AG04449 (cell line): ENCODE results near the gene P3H2.

Experiments used
- CTCF ChIA-PET: fragments of 350-600 bp; formaldehyde crosslinking; extraction: SDS; loops from one replicate; lab custom pipeline; 2021; ENCODE audit warnings: antibody characterized with exemption; lab: Yijun Ruan, JAX
- POLR2A ChIA-PET: fragments of 400-600, 350-600 bp; formaldehyde crosslinking; extraction: SDS; loops from one replicate; lab custom pipeline; 2020; ENCODE audit warnings: antibody characterized with exemption, inconsistent platforms; lab: Yijun Ruan, JAX
- DNase-seq: peaks from one replicate; pipeline ENCODE4 v3.0.0-alpha.2; 2010; ENCODE audit warnings: low read depth, low spot score
- H3K4me3 ChIP-seq: 2 replicates; pipeline ENCODE4 v1.5.1; 2011; ENCODE audit warnings: low read depth, mild to moderate bottlenecking, control low read depth, low read length
- CTCF ChIP-seq: IDR thresholded peaks from one replicate; pipeline ENCODE4 v1.5.1; 2011; ENCODE audit warnings: mild to moderate bottlenecking, moderate library complexity, low read length, control low read depth, inconsistent platforms; ENCODE audit not compliant: insufficient read depth; ENCODE audit errors: missing control alignments

Gene P3H2

DNA sequence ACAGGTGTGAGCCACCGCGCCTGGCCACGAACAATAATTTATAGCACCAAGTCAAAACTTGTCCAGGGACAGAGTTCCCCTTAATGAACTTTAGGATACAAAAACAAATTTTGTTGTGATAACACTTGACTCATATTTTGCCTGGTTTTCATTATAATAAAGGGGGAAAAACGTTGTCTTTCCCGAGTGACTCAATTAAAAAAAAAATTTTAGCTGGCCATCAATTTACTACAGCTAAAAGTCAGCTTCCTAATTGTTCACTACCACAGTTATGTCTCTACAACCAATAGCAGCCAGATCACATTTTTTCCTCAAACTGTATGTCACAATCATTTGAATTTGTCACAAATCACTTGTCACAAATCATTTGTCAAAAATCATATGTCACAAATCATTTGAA is 116.0 kb downstream of the P3H2 start:
- H3K4me3 ChIP-seq = no peak overlapping the region
- POLR2A ChIA-PET = interaction anchor here (0.7 kb wide), 1 partner anchor 24 kb away, joined by 3 read pairs; no protein-coding TSS in a partner anchor
- TF ChIP-seq CTCF = no peak
- CTCF ChIA-PET = interaction anchor here (0.9 to 2.2 kb wide), 5 partner anchors 10 to 117 kb away, joined by 3 to 7 read pairs (median 4); no protein-coding TSS in a partner anchor
- no peak for DNase-seq

DNA sequence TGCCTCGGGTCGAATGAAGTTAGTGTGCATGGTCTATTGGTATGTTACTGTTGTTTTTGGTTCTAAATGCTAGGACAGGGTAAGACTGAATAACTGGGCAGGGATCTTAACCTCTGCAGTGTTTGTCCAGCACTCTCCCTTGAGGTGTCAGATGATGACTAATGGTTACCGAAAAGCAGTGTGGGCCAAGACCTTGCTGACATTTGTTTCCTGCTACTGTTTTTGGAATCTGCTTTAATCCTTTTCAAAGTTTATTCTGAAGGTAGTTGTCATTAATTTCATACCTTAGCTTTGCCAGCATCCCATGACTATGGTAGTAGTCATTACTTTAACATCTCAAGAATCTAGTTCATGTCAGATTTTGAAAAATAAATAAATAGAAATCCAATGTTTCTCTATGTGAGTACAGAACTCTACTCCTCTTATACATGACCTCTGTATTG is 117.0 kb downstream of the P3H2 start:
- peak; percentile 57 for DNase-seq
- POLR2A ChIA-PET = interaction anchor here (0.7 to 0.9 kb wide), 2 partner anchors 65 to 89 kb away, joined by 3 to 4 read pairs; no protein-coding TSS in a partner anchor
- CTCF ChIA-PET = interaction anchor here (1.2 to 1.6 kb wide), 2 partner anchors 36 to 118 kb away, joined by 4 to 6 read pairs; no protein-coding TSS in a partner anchor
- no peak for TF ChIP-seq CTCF
- no peak overlapping the region for H3K4me3 ChIP-seq

DNA sequence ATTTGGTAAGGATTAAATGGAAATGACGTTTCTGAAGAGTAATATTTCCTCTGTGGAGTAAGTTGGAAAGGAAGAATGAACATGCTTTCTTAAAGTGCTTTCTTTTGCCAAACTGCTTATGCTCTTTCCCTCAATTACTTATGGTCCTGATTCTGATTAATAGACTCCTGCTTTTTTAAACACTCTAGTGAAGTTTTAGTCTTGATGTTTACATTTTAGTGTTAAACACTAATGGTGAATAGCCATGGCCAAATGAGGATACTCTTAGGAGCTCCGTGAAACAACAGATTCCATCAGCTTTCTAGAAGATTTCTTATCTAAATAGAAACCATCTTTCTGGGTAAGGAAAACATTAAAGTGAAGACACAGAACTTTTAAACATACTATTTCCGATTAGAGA is 117.6 kb downstream of the P3H2 start:
- POLR2A ChIA-PET = no interaction called here
- TF ChIP-seq CTCF = no peak
- CTCF ChIA-PET = interaction anchor here (1.6 kb wide), 1 partner anchor 36 kb away, joined by 6 read pairs; no protein-coding TSS in a partner anchor
- no peak for DNase-seq
- H3K4me3 ChIP-seq = no peak overlapping the region

DNA sequence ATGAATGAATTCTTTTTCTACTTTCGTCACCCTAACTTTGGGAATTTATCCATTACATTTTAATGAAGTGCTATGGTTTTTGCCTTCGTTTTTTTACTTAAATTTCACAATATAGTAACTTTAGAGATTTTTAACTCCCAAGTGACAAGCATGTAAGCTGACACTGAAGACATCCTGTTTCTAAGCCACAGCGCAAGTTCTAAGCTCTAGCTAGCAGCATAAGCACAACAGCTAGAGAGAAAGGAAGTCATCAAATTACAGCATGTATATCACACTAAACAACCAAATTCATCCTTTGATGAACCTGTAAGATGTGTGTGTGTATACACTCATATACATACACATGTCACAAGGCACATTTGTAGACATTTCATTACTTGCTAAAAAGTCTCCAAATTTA is 119.3 kb downstream of the P3H2 start:
- POLR2A ChIA-PET = no interaction called here
- DNase-seq = no peak
- no peak overlapping the region for H3K4me3 ChIP-seq
- no peak for TF ChIP-seq CTCF
- CTCF ChIA-PET = no interaction called here

DNA sequence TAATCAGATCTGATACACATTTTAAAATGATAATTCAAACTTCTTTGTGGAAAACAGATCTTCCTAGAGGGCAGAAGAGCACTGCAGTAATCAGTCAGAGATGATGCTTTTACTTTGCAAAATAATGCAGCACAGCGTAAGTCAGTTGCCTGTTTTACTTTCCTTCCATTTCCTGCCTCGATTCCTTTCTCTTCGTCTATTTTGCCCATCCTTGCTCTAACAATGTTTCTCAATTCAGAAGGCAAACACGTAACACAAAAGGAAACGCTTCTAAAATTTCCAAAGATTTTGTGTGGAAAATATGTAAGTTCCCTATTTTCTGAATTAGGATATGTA is 119.9 kb downstream of the P3H2 start:
- CTCF ChIA-PET = interaction anchor here (1.7 kb wide), 1 partner anchor 202 kb away, joined by 9 read pairs; no protein-coding TSS in a partner anchor
- TF ChIP-seq CTCF = no peak
- no peak overlapping the region for H3K4me3 ChIP-seq
- POLR2A ChIA-PET = no interaction called here
- no peak for DNase-seq

- ChIA-PET POLR2A (no interaction called here), CTCF (interaction anchor here (0.6 to 3.4 kb wide), 5 partner anchors 16 to 202 kb away, joined by 3 to 15 read pairs (median 6); no protein-coding TSS in a partner anchor)
- no peak for DNase-seq
- TF ChIP-seq CTCF = no peak
- H3K4me3 ChIP-seq = no peak overlapping the region
Measured at GRCh38 chr3:190000187-190000860, 120.4 kb downstream of the P3H2 start.
